GM21528 (cell line): Measurements from ENCODE around the gene THNSL1.

Source experiments
- ATAC-seq: cut with Tn5 transposase; IDR thresholded peaks from one replicate; pipeline ENCODE4 v1.9.1; 2021; ENCODE audit warnings: mild to moderate bottlenecking, moderate library complexity; ENCODE audit not compliant: unreplicated experiment, low FRiP score

The THNSL1 gene

GRCh38 chr10:25050402-25050801, 34.0 kb downstream of the THNSL1 start:
- ATAC-seq, result no peak

DNA sequence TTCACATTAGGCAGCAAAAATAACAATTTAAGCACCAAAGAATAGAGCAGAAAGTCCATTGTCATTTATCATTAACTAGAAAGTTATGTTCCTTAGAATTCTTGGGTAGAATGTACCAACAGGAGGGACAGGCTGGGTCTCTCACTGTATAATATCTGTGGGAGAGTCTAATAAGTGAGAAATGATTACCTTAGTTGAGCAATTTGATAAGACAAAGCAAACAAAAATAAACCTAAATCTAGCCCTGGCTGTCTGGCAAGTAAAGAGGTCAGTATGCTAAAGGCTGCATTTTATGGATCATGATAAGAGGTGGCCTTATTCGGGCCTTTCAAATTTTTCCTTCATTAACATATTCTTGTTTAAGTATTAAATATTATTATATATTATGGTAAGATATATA, 35.6 kb downstream of the THNSL1 start:
- no peak for ATAC-seq

DNA sequence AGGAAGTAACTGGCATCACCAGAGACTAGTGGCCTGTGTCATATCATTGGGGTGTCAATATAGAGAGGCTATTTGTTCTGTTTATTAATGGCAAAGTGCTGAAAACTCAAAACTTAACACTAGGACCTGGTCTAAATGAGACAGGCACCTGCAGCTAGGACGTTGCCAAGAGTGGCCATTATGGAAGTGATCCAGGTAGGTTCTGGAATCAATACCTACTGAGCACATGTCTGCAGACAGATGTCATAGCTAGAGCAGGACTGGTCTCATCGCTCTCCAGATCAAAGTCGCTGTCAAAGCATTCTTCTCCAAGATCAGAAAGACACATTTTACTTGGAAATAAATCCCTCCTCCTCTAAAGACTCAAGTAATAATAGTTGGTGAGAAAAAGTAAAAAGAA, 40.3 kb downstream of the THNSL1 start:
- no peak for ATAC-seq

DNA sequence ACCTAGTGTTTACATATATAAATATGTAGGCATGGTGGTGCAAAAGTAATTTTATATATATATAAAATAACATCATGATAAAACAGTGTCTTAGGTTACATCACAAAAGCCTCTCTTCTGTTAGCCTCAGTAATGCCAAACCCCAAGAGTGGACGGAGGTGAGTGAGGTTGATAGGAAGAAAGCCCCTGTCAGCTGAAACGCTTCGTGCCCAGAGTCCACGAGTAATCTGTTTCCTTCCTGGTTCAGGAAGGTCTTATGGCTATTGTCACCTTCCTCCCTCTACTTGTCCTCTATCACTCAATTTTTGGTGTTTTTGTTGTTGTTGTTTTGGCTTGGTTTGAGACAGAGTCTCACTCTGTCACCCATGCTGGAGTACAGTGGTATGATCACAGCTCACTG, 41.5 kb downstream of the THNSL1 start:
- ATAC-seq, result no peak

DNA sequence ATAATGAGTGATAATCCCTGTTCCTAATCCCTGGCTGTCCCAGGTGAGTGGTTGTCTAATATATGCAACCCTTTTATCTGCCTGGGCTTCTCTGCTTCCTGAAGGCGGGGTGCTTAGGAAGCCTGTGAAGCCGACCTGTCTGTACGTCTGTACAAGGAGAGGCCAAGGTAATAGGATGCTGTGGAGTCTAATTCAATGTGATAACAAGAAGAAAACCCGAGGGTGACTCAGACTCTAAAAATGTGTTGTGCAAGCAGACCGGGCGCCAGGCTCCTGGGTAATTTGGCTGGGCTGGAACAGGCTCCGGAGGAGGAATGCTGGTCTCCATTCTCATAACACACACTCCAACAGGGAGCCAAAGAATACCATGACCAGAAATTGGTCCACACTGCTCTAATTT, 43.6 kb downstream of the THNSL1 start:
- ATAC-seq, result no peak

DNA sequence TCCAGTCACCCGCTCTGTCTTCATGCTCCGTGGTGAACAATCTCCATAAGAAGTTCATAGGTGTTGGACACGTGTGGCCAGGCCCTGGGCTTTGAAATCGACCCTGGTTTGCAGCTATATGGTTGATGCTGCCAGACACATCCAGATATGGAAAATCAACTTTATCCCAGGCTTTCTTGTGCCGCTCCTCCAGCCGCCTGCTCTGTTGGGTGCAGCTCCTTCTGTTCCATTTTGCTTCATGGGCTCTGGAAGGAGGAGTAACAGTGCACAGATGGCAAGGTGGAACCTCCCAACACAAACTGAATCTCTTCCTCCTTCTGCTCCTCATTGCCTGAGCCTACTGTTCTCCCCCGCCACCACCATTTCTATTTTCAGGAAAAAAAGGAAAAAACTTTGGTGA, 44.7 kb downstream of the THNSL1 start:
- ATAC-seq, result no peak

DNA sequence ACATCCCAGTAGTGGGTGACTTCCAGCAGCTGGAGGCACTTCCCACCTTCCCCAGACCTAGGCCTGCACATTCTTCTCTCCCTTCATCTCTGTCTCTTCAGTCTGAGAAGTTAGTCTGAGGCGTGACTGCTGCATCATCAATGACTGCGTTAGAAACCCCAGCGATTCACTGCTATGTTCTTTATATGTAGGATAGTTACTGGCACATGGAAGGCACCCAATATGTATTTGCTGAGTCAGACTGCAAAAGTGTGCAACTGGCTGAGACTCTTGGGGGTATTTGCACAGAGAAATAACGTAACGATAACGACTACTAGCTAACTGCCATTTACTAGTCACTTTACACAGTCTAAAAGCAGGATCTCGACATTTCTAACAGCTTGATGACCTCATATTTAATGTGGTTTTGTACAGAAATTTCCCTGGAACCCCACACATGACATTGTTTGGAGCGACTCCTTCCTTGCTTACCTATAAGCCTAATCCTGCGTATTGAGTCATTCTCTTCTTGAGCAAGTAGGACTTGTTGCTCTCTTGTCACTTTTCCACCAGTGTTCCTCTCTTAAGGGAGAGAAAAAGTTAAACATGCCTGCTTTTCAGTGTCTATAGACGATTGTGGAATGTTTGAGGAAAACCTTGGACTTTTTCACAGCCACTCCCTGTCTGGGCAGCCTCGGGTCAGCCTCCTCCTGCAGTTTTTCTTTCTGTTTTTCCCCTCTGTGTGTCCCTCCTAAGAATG, 45.5 kb downstream of the THNSL1 start:
- no peak for ATAC-seq

- ATAC-seq, result no peak
Observed at GRCh38 chr10:25063157-25063556, 46.7 kb downstream of the THNSL1 start.

DNA sequence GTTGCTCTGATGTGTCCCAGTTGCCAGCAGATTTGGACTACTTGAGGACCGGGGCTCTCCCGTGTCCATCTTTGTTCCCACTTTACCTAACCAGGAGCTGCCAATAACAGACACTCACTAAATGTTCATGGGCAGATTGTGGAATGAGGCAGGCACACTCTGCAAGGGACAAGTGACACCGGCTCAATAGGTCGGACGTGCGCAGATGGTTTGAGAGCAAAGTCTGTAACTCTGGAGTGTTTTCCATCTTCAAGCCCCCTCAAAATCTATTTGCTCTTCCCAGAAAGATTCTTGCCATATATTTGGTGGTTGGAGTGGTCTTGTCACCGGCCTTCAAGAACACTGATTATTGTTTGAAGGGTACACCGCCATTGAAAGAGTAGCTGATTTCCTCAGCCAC, 47.2 kb downstream of the THNSL1 start:
- no peak for ATAC-seq

DNA sequence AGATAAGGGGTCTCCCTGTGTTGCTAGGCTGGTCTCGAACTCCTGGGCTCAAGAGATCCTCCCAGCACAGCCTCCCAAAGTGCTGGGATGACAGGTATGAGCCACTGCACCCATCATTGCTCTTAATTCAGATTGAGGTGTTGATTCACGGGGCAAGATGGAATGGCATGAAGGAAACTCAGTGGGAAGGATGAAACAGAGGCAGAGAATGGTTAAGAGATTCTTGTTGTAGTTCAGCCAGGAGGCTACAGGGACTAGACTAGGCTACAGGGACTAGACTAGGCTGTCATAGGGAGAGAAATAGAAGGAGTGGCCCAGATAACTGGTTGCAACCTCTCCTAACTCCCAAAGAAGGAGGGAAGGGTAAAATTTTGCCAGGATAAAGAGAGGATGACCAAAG, 48.0 kb downstream of the THNSL1 start:
- no peak for ATAC-seq

- ATAC-seq, result no peak
Observed at GRCh38 chr10:25065761-25066476, 49.5 kb downstream of the THNSL1 start.

- no peak for ATAC-seq
Observed at GRCh38 chr10:25068152-25069058, 52.0 kb downstream of the THNSL1 start.

GRCh38 chr10:25071227-25071626, 54.8 kb downstream of the THNSL1 start:
- no peak for ATAC-seq

GRCh38 chr10:25072786-25073185, 56.4 kb downstream of the THNSL1 start:
- no peak for ATAC-seq

DNA sequence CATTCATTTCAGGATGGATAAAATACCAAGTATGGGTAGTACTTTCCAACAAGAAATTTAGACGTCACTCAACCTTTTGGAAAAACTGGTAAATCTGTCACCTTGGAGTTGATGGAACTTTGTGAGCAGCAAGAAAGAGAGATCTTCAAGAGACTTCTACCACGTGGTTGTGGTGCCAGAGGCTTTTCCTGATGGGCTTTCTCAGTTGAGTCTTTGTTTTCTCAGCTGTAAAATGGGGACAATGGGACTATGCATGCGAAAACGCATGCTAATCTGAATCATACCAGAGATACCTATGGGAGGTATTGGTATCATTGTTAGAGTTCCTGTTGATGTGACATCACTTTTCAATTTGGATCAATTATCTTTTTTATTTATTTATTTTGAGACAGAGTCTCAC, 59.4 kb downstream of the THNSL1 start:
- ATAC-seq, result no peak
